ENCODE data around the gene SV2B.
A peak's percentile ranks its signal among the peaks of the same experiment; 100 is the strongest.

Gene SV2B

GRCh38 chr15:91275844-91276243 lies 175.8 kb downstream of the SV2B start:
- no peak for DNase-seq

GRCh38 chr15:91278951-91279350 lies 178.9 kb downstream of the SV2B start:
- no peak for DNase-seq

- no peak for DNase-seq
Measured at GRCh38 chr15:91279486-91279885, 179.4 kb downstream of the SV2B start.

GRCh38 chr15:91281947-91282346 lies 181.9 kb downstream of the SV2B start:
- no peak for DNase-seq

GRCh38 chr15:91282486-91282885 lies 182.4 kb downstream of the SV2B start:
- no peak for DNase-seq

DNA sequence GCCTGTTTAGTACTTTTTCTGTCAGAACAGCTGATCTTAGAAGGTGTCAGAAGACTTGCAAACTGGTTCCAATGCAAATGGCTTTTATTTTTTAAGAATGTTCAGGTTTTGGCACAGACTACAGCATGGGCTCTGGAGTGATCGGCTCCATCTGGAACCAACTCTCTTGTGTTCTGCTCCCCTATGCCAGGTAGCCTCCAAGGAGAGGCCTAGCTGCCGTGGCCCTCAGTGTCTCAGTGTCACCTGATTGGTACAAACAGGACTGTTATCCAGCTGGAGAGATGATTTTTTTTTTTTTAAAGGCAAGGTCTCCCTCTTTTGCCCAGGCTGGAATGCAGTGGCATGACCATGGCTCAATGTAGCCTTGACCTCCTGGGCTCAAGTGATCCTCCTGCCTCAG lies 183.1 kb downstream of the SV2B start:
- DNase-seq, result no peak

DNA sequence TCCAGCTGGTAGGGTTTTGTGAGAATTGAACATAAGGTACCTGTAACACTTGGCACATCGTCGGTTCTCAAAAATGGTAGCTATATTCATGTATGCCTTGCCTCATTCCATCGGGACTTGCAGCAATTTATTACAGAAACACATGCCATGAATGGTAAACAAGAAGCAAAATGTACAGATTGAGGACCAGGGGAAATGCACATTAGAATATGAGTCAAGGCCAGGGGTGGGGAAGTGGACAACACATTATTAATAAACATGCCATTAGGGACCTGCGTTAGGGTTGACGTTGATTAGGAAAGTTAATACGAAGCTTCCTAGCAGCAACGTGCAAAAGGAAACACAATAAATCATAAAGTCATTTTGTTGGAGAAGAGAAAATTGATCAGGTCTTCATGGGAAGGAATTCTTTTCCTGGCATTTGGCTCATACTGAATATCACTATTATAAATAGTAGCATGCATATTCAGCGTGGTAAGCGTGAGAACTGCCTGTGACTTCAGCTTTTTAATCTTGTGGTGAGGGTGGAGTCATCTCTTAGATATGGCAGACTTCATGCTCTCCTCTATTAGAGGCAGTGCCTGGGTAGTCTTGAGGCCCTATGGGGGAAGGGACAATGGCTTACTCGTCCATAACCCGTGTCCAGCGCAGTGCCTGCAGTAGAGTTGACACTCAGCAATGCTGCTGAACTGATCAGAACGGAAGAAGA lies 184.9 kb downstream of the SV2B start:
- no peak for DNase-seq

DNA sequence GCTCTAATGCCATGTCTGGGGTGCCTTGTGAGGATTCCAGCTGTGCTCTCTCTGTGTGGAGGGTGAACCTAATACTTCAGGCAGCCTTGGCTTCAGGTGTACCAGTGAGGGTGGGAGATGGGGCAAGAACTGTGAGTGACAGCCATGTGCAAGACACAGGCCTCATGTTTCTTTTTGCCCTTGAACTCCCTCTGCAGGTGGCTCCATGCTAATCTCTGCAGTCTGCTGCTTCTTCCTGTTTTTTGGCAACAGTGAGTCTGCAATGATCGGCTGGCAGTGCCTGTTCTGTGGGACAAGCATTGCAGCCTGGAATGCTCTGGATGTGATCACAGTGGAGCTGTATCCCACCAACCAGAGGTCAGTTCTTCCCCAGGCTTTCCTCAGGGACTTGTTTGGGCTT lies 189.3 kb downstream of the SV2B start:
- DNase-seq, result peak; percentile 41

GRCh38 chr15:91290553-91290952 lies 190.5 kb downstream of the SV2B start:
- DNase-seq, result no peak

DNA sequence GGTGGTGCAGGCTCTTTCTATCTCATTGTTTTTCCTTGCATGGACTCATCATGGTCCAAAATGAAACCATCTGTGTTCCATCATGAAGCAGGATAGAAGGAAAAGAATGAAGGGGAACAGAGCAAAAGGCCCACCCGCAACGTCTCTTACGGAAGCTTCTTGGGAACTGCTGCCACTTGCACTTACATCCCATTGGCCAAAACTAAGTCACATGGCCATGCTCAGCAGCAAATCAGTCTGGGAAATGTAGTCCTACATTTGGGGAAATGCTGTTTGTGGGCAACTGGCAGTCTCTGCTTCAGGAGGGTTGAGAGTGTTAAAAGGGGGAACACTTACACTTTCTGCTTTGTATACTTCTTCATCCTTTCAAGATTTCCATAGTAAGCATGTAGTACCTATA lies 191.6 kb downstream of the SV2B start:
- DNase-seq, result peak; percentile 54

- no peak for DNase-seq
Measured at GRCh38 chr15:91294344-91294743, 194.3 kb downstream of the SV2B start.

- DNase-seq, result no peak
Measured at GRCh38 chr15:91294795-91295194, 194.7 kb downstream of the SV2B start.

DNA sequence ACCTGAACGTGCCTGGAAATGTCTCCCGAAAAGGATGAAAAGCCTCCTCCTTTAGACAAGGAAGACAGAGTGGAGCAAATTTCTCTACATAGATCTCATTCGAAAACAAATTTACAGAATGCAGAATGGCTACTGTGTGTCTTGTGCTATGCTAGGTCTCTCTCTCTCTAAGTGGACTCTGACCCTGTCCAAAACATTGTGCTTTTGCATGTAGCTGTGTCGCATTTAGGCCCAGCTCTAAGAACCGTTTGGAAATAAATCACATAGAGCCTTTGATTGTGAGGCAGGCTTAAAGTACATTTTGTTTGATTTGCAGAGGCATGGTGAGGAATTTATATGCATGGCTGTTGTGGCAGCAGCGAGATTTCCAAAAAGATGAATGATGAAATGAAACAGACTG lies 198.0 kb downstream of the SV2B start:
- DNase-seq, result no peak

DNA sequence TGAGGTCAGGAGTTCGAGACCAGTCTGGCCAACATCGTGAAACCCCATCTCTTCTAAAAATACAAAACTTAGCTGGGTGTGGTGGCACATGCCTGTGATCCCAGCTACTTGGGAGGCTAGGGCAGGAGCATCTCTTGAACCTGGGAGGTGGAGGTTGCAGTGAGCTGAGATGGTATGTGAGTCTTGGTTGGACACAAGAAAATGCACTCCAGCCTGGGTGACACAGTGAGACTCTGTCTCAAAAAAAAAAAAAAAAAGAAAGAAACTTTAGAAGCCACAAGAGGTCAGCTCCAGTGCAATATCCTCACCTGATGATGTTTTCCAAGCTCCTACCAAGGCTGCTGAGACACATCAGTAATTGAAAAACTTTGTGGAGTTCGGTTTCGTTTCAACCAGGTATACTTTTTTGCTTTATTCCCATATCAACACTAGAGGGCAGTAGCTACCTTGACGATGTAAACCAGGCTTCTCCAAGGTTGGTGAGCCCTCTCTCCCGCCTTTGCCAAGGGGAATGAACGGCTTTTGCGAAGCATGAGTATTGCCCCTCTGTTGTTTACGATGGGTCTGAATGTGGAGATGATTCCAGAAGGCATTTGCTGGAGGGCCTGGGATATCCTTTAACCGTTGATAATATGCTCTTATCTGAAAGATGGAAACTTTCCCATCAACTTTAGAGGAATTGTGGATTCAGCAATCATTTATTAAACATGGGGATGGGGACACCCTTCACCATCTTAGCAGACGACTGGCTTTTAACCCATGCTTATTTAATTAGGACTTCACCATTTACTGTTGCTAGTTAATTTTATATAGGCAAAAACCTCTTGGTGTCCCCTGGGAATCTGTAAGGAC lies 202.8 kb downstream of the SV2B start:
- DNase-seq, result peak; percentile 71

GRCh38 chr15:91304210-91304609 lies 204.2 kb downstream of the SV2B start:
- DNase-seq, result no peak

DNA sequence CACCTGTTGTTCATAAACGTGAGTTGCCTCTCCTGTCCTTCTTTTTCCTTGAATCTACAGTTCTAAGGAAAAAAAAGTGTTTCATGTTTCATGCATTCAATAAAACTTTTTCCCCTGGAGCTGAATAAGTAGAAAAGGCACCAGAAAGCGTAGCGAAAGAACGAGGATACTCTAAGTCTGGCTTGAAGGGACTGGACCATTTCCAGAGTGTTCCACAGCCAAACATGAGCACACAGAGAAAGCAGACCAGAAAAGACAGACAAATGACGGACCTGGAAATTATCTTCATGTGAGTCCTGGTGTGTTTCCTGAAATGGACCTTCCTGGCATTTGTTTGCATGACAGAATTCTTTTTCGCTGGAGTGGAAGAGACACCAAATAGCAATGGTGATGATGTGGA lies 204.7 kb downstream of the SV2B start:
- no peak for DNase-seq

DNA sequence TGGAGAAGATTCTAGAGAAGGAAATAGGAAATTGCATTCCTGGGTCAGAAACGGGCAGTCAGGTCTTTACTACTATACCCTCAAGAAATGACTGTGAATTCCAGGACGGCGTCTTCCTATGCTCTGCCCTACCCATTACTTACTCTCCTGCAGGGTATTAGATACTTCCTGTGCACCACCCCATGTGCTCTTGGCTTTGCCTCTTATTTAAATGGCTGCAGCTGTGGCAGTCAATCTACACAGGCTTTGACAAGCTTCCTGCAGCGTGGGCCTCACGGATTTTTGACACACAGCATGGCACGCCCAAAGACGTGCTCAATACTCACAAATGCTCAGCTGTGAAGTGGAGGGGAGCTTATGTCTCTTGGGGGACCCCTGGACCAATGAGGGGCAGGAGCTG lies 206.1 kb downstream of the SV2B start:
- no peak for DNase-seq

DNA sequence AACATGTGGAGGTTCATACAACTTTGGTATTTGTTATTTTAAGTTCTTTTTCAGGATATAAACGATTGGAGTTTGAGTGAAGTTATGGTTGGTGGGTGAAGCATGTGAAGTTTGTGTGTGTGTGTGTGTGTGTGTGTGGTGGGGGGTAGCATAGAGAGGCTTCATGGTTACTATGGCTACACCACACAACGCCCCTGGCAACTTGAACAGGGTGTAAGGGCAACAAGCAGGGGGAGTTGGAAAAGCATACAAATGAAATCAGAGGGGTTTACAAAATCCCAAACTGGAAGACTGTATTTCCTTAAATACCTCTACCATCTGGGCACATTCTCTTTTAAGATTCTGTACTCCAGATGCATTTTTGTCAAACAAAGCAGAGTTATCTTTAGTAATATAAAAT lies 207.5 kb downstream of the SV2B start:
- no peak for DNase-seq

- no peak for DNase-seq
Measured at GRCh38 chr15:91308199-91308598, 208.1 kb downstream of the SV2B start.

DNA sequence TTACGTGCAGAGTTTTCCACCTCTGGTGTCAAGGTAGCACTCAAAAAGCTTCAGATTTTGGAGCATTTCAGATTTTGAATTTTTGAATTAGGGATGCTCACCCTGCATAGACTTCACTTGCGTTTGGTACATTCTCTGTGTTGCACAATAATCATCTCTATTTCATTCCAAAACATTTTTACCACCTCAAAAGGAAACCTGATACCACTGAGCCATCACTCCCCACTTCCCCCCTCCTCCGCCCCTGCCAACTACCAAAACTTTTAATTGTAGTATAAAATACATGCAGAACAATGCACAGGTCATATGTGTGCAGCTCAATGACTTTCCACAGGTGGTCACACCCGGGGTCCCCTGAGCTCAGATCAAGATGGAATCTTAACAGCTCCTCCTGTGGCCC lies 208.8 kb downstream of the SV2B start:
- DNase-seq, result no peak

GRCh38 chr15:91311986-91312385 lies 211.9 kb downstream of the SV2B start:
- no peak for DNase-seq

- no peak for DNase-seq
Measured at GRCh38 chr15:91316126-91316525, 216.1 kb downstream of the SV2B start.

DNA sequence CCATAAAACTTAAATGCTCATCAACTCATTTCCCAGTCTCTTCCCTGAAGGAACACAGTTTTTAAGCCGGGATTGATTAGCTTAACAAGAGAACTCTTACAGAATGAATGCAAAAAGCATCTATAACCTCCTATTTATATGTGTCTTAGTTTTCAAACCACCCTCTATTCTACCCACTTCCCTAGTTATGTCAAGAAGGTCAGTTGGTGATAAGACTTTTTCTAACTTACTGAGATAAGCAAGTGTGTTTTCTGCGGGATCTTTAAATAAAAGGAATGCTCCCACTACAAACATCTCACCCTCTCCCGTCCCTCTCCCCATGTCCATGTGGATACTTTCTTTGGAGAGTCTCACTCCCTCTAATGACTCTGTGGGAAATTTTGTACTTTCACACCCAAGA lies 218.5 kb downstream of the SV2B start:
- DNase-seq, result no peak

DNA sequence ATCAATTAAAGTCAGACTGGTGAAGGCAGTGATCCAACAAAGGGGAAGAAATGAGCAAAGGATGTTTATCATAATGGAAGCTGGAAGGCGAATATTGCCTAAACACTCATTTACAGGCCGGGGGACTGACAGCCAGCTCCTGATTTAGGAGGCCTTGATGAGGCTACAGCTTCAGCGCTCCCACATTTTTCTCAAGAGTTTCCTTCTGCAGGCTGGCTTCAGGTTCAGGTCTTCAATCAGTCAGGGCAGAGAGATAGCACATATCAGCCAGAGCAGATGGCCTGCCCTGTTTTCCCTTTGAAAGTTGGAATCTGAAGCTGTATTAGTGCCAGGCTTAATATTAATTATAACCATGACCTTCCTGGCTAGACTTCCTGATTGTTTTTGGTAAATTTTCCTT lies 218.9 kb downstream of the SV2B start:
- no peak for DNase-seq
